DOHH2 (cell line): Measurements from ENCODE around the gene FRY.

Experiments
- H3F3A ChIP-seq: fragments of 200-600 bp; sonication (generic), shearing (Covaris generic); 2 replicates; pipeline ENCODE4 v1.6.0; 2016; ENCODE audit warnings: antibody characterized with exemption, mild to moderate bottlenecking; ENCODE audit not compliant: control insufficient read depth, insufficient read depth
- H3K27ac ChIP-seq: fragments of 200-600 bp; sonication (generic); 2 replicates; pipeline ENCODE4 v1.5.1; 2014; ENCODE audit warnings: low read depth, mild to moderate bottlenecking, low read length, moderate library complexity
- H3K27me3 ChIP-seq: fragments of 200-600 bp; sonication (generic); 2 replicates; pipeline ENCODE4 v1.6.1; 2014; ENCODE audit warnings: mild to moderate bottlenecking, low read length, mixed read lengths; ENCODE audit not compliant: control insufficient read depth
- H3K36me3 ChIP-seq: fragments of 200-600 bp; sonication (generic); 2 replicates; pipeline ENCODE4 v1.6.1; 2014; ENCODE audit warnings: mild to moderate bottlenecking, low read length, moderate library complexity, mixed read lengths; ENCODE audit not compliant: control insufficient read depth
- H3K4me1 ChIP-seq: fragments of 200-600 bp; sonication (generic); 2 replicates; pipeline ENCODE4 v1.6.1; 2014; ENCODE audit warnings: mild to moderate bottlenecking, low read length, mixed read lengths; ENCODE audit not compliant: control insufficient read depth
- H3K4me2 ChIP-seq: fragments of 200-600 bp; sonication (generic); 2 replicates; pipeline ENCODE4 v1.6.0; 2014; ENCODE audit warnings: mild to moderate bottlenecking, low read length, moderate library complexity
- H3K4me3 ChIP-seq: fragments of 200-600 bp; sonication (generic); 2 replicates; pipeline ENCODE4 v1.5.1; 2014; ENCODE audit warnings: mild to moderate bottlenecking, low read length, mixed read lengths
- H3K79me2 ChIP-seq: fragments of 200-600 bp; sonication (generic); 2 replicates; pipeline ENCODE4 v1.6.1; 2014; ENCODE audit warnings: mild to moderate bottlenecking, low read length, mixed read lengths; ENCODE audit not compliant: control insufficient read depth
- H3K9me2 ChIP-seq: fragments of 200-600 bp; sonication (generic); replicated peaks from 2 replicates; pipeline ENCODE4 v1.6.1; 2014; ENCODE audit warnings: mild to moderate bottlenecking, low read length, mixed read lengths; ENCODE audit not compliant: control insufficient read depth
- H3K9me3 ChIP-seq: fragments of 200-600 bp; sonication (generic); 2 replicates; pipeline ENCODE4 v1.6.1; 2014; ENCODE audit warnings: antibody characterized with exemption, low read length, mixed read lengths; ENCODE audit not compliant: control insufficient read depth, insufficient read depth
- H4K20me1 ChIP-seq: fragments of 200-600 bp; sonication (generic); 2 replicates; pipeline ENCODE4 v1.6.0; 2014; ENCODE audit warnings: low read depth, mild to moderate bottlenecking, antibody characterized with exemption, low read length, moderate library complexity; ENCODE audit not compliant: control insufficient read depth, insufficient read depth
- CTCF ChIP-seq: fragments of 200-600 bp; sonication (generic); IDR thresholded peaks from one replicate; pipeline ENCODE4 v1.5.1; 2014; ENCODE audit warnings: antibody characterized with exemption, mild to moderate bottlenecking, low read depth, low read length; ENCODE audit not compliant: poor library complexity, severe bottlenecking
- EZH2phosphoT487 ChIP-seq: fragments of 200-600 bp; sonication (generic); IDR thresholded peaks from 2 replicates; pipeline ENCODE4 v1.6.1; 2017; ENCODE audit warnings: borderline replicate concordance, mild to moderate bottlenecking, antibody characterized with exemption, low read length, moderate library complexity, mixed read lengths

Gene FRY

GRCh38 chr13:32093006-32093405, 61.4 kb downstream of the FRY start:
- no peaks in the 10 kb centered on the region for H3K4me1 ChIP-seq
- TF ChIP-seq EZH2phosphoT487 (no peak), CTCF (no peak)
- H3K9me3 ChIP-seq: no peaks in the 10 kb centered on the region
- H3K4me3 ChIP-seq: no peak overlapping the region
- no peaks in the 10 kb centered on the region for H4K20me1 ChIP-seq
- H3K79me2 ChIP-seq: peaks cover 18% of the 10 kb centered on the region
- H3K27ac ChIP-seq: no peak overlapping the region
- H3K27me3 ChIP-seq: no peaks in the 10 kb centered on the region
- no peak overlapping the region for H3K4me2 ChIP-seq
- H3F3A ChIP-seq: no peaks in the 10 kb centered on the region
- H3K36me3 ChIP-seq: peaks cover 35% of the 10 kb centered on the region
- H3K9me2 ChIP-seq: no peaks in the 10 kb centered on the region

- peaks cover 21% of the 10 kb centered on the region for H3K79me2 ChIP-seq
- TF ChIP-seq CTCF (no peak), EZH2phosphoT487 (no peak)
- H4K20me1 ChIP-seq: no peaks in the 10 kb centered on the region
Measured at GRCh38 chr13:32098272-32098671, 66.7 kb downstream of the FRY start.

GRCh38 chr13:32105653-32106313, 74.2 kb downstream of the FRY start:
- H3K4me3 ChIP-seq: no peak overlapping the region
- H3K27me3 ChIP-seq: no peaks in the 10 kb centered on the region
- no peaks in the 10 kb centered on the region for H3K9me3 ChIP-seq
- peaks cover under 1% of the 10 kb centered on the region; the same call in 1 of the 2 replicates for H3K79me2 ChIP-seq
- no peak overlapping the region for H3K27ac ChIP-seq
- H3K36me3 ChIP-seq: peaks cover 53% of the 10 kb centered on the region
- peaks cover 10% of the 10 kb centered on the region for H3F3A ChIP-seq
- no peaks in the 10 kb centered on the region for H4K20me1 ChIP-seq
- H3K4me2 ChIP-seq: no peak overlapping the region
- TF ChIP-seq CTCF: no peak
- no peaks in the 10 kb centered on the region for H3K9me2 ChIP-seq
- H3K4me1 ChIP-seq: peaks cover 19% of the 10 kb centered on the region

More at GRCh38 chr13:32098272-32098671, 66.7 kb downstream of the FRY start:
- H3K4me1 ChIP-seq: no peaks in the 10 kb centered on the region
- H3K27me3 ChIP-seq: no peaks in the 10 kb centered on the region
- H3F3A ChIP-seq: no peaks in the 10 kb centered on the region
- no peaks in the 10 kb centered on the region for H3K9me3 ChIP-seq
- no peak overlapping the region for H3K27ac ChIP-seq
- H3K4me3 ChIP-seq: no peak overlapping the region
- no peak overlapping the region for H3K4me2 ChIP-seq
- H3K9me2 ChIP-seq: no peaks in the 10 kb centered on the region
- H3K36me3 ChIP-seq: peaks cover 36% of the 10 kb centered on the region
